HG02623 (cell line): ENCODE measurements around the gene RAE1.
A peak's percentile ranks its signal among the peaks of the same experiment; 100 is the strongest.

Experiments used
- ATAC-seq: cut with Tn5 transposase; IDR thresholded peaks from one replicate; pipeline ENCODE4 v1.9.1; 2021; ENCODE audit warnings: moderate library complexity; ENCODE audit not compliant: unreplicated experiment

Gene RAE1

DNA sequence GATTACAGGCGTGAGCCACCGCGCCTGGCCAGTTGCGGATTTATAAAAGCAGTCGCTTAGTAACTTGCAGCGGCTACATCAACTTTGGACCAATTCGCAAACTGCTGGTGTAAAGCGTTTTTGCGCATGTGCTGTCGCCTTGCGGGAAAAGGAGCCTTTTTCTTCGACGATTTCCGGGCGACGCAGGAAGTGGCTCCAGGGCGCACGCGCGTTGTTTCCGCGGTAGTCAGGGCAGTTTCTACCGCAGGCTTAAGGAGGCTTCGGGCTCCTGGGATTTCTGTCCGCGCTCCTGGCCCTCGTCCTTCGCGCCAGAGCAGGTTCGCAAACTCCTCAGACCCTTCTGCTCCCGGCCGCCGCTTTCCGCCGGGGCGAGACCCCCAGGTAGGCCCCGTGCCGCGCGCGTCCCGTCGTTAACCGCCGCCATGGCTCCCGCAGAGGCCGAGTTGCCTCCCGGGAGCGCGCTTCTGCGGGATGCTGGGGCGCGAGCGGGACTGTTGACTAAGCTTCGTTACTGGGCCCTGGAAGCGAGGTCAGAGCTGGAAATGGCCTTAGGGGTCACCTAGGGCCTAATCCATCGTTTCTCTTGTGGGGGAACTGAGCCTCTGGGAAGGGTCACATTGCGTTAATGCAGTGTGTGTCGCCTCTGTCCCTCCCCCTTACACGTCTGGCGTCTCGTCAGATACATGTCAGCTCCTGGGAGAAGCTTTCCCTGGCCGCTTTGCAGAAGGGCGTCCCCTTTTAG lies at the start of gene RAE1:
TSS of gene RAE1 (plus strand) at position 214 of the 742 bp plus-strand sequence. CDS start 2,784 bp downstream, outside the sequence.
- peak; percentile 70 for ATAC-seq

GRCh38 chr20:57306747-57307146 lies 44.3 kb upstream of the RAE1 start:
- ATAC-seq = no peak

DNA sequence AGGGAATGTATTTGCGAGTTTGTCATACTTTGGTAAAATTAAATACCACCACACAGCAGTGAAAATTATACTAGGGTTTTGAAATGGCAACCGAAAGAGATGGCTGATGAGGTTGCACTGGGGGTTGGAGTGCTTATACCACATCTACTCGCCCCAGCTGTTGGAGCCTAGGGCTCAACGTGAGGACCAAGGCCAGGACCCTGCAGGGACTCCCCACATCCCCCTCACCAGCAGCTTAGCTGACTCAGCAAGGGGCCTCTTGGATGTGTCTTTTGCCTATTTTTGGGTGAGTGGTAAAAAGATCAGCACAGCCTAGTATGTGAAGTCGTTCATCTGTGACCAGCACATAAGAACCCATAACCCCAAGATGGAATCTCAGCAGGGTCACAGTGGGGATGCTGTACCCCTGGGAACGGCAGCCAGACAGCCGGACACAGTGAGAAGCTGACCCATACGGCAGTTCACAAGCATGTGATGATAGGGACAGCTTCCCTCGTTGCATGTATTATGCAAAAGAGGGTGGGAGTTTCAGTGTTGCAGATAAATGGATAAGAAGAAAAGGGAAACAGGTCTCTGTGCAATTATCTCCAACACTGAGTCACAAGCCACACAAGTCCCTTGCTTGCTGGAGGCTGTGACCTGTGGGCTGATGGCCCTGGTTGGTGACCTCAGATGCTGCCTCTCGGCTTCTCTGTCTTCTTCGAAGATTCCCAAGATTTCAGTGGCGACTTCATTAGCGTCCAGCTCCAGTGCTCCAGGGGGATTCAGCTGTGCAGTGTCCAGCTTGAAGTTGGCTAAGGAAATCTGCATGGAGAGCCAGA lies 42.4 kb upstream of the RAE1 start:
- no peak for ATAC-seq

- no peak for ATAC-seq
These were observed 41.4 kb upstream of the RAE1 start for GRCh38 chr20:57309544-57310115.

- no peak for ATAC-seq
These were observed 40.1 kb upstream of the RAE1 start for GRCh38 chr20:57310821-57311514.

- ATAC-seq = no peak
These were observed 38.9 kb upstream of the RAE1 start for GRCh38 chr20:57312138-57312537.

GRCh38 chr20:57313230-57313629 lies 37.8 kb upstream of the RAE1 start:
- no peak for ATAC-seq

- no peak for ATAC-seq
These were observed 37.1 kb upstream of the RAE1 start for GRCh38 chr20:57313951-57314350.

GRCh38 chr20:57315083-57315975 lies 35.7 kb upstream of the RAE1 start:
- no peak for ATAC-seq

DNA sequence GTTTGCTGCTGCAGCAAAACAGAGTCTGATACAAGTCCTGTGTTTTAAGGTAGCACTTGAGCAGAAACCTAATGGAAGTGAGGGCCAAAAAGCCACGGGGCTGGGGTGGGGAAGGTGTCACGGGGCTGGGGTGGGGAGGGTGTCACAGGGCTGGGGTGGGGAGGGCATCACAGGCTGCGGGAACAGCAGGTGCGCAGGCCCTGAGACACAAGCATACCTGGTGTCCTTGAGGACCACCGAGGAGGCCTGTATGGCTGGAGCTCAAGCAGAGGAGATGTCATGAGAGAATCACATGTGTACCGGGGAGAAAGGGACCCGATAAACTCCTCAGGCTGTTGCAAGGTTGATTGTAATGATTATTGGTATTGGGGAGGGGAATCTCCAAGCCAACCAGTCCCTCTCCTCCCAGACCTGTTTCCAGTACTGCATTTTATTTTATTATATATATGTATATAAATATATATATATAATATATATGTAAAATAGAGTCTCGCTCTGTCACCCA lies 35.0 kb upstream of the RAE1 start:
- ATAC-seq = no peak

- no peak for ATAC-seq
These were observed 34.3 kb upstream of the RAE1 start for GRCh38 chr20:57316795-57317201.

- no peak for ATAC-seq
These were observed 33.7 kb upstream of the RAE1 start for GRCh38 chr20:57317316-57317788.

- no peak for ATAC-seq
These were observed 33.2 kb upstream of the RAE1 start for GRCh38 chr20:57317789-57318371.

- ATAC-seq = no peak
These were observed 31.5 kb upstream of the RAE1 start for GRCh38 chr20:57319584-57319983.

DNA sequence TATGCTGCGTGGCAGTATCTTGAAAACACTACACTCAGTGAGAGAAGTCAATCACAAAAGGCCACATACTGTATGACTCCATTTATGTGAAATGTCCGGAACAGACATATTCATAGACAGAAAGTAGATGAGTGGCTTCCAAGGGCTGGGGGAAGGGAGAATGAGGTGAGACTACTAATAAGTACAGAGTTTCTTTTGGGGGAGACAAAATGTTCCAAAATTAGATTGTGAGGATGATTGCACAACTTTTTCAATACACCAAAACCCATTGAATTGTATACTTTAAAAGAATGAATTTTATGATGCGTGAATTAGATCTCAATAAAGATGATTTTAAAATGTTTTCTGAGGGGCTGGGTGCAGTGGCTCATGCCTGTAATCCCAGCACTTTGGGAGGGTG lies 30.7 kb upstream of the RAE1 start:
- ATAC-seq = no peak

GRCh38 chr20:57321142-57321541 lies 29.9 kb upstream of the RAE1 start:
- no peak for ATAC-seq

DNA sequence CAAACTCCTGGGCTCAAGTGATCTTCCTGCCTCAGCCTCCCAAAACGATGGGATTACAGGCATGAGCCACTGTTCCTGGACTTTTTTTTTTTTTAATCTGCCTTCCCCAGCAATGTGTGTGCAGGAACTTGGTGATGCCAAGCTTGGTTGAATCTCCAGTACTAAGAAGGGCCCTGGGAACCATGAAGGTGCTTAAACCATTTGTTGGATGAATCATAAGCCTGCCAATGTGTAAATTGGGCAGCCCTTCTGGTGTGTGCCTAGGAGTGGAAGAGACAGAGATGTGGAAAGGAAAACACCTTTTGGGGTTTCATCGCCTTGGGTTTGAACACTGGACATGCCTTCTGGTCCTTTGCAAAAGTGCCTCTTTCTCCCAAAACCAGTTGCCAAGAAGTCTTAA lies 28.6 kb upstream of the RAE1 start:
- ATAC-seq = no peak

DNA sequence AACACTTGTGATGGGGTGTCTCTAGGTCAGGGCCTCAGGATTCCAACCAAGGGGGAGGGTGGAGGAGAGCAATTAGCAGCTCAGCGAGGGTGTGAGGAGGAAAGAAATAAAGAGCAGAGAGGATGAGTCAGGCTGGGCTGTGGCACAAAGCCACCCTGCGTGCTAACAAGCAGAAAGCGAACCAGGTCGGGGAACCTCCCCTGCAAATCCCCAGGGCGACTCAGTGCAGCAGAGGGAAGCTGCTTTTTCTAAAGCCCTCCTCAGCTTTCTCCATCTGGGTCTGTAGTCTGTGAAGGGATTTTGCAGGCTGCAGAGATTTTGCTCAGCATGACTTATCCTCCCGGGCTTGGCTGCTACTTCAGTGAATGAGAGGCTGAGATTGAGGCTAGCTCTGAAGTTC lies 28.0 kb upstream of the RAE1 start:
- ATAC-seq = no peak

GRCh38 chr20:57325632-57326356 lies 25.3 kb upstream of the RAE1 start:
- ATAC-seq = no peak
